K562 (cell line): ENCODE data around the gene ATF6B. TPM values are rescaled to one million over a fixed set of nuclear protein-coding genes. Genes with fewer than 3 reads are reported as not detected.

Experiments used
- GATAD2A ChIP-seq: fragments of 450-650 bp; IDR thresholded peaks from 2 replicates; pipeline ENCODE4 v1.6.1; 2017
- MYBL2 ChIP-seq, 2 experiments: fragments of 450-650 bp in 1 of 2; sonication (generic) in 1 of 2; formaldehyde crosslinking in 1 of 2; IDR thresholded peaks; 2 replicates each; pipeline versions ENCODE4 v1.6.1 to v1.8.1; 2017 to 2022; ENCODE audit warnings: borderline replicate concordance in 1 of 2, inconsistent platforms in 1 of 2, low read depth in 1 of 2, mild to moderate bottlenecking in 1 of 2, missing genetic modification reagents in 1 of 2, moderate library complexity in 1 of 2
- RBFOX2 ChIP-seq: fragments of 200-400 bp; formaldehyde crosslinking; IDR thresholded peaks from 2 replicates; pipeline ENCODE4 v1.6.1; 2017; ENCODE audit warnings: low read depth, mild to moderate bottlenecking, low read length, moderate library complexity
- RNF2 ChIP-seq: sonication (generic); IDR thresholded peaks from 2 replicates; pipeline ENCODE4 v1.6.1; 2016
- SMARCC2 ChIP-seq: fragments of 450-650 bp; IDR thresholded peaks from 2 replicates; pipeline ENCODE4 v1.6.1; 2017; ENCODE audit warnings: antibody characterized with exemption, moderate library complexity, mild to moderate bottlenecking, low read depth
- ZNF57 ChIP-seq: fragments of 450-650 bp; formaldehyde crosslinking; IDR thresholded peaks from 2 replicates; pipeline ENCODE4 v1.4.0; 2020; ENCODE audit warnings: mild to moderate bottlenecking, moderate library complexity
- polyA plus RNA-seq, 8 experiments: library from polyadenylated mRNA; depleted of rRNA in 4 of 8; stranded (reverse) in 5 of 8; unstranded in 3 of 8; fragments of >200 nt; fragmentation: Nextera tagmentation in 2 of 8; fragmentation: Illumina TruSeq in 1 of 8; extraction: Ambion mirVana in 2 of 8; extraction: Trizol in 1 of 8; gene quantifications; 2 replicates each; pipeline versions ENCODE4 v1.2.1 to v1.2.3, GENCODE V29; 2011 to 2014; ENCODE audit warnings: inconsistent platforms in 1 of 8, missing spikeins in 1 of 8
- total RNA-seq, 7 experiments: library from RNA; depleted of rRNA in 6 of 7; stranded (reverse); fragments of >200 nt in 6 of 7; fragmentation: Illumina TruSeq in 2 of 7; extraction: Trizol in 2 of 7; gene quantifications; 2 replicates each; pipeline versions ENCODE4 v1.2.1 to v1.2.3, GENCODE V29; 2011 to 2021; ENCODE audit warnings: low replicate concordance in 1 of 7
- TF ChIP-seq, protein P1 (sequence below): fragments of 250-450 bp; sonication (Bioruptor Pico); IDR thresholded peaks from 2 replicates; pipeline ENCODE4 v1.4.0; 2020
- TF ChIP-seq, protein P2 (sequence below): sonication (generic); formaldehyde crosslinking; IDR thresholded peaks from 2 replicates; pipeline ENCODE4 v1.8.1; 2023; ENCODE audit warnings: mild to moderate bottlenecking, missing genetic modification reagents
- TF ChIP-seq, protein P3 (sequence below), 2 experiments: IDR thresholded peaks; 2 replicates each; pipeline ENCODE4 v1.6.1; 2011; ENCODE audit warnings: borderline replicate concordance in 1 of 2, control low read depth in 1 of 2, low read depth in 1 of 2, low read length in 1 of 2, mild to moderate bottlenecking in 1 of 2, mixed read lengths in 1 of 2, moderate library complexity in 1 of 2; ENCODE audit not compliant: insufficient read depth in 1 of 2, insufficient read length in 1 of 2, poor library complexity in 1 of 2, severe bottlenecking in 1 of 2; ENCODE audit errors: extremely low read depth in 1 of 2
- TF ChIP-seq, protein P4 (sequence below), 3 experiments: IDR thresholded peaks in 2 of 3; conservative IDR thresholded peaks in 1 of 3; 2 replicates each; pipeline ENCODE4 v1.5.1; 2011 to 2012; ENCODE audit warnings: low read length in 3 of 3, mild to moderate bottlenecking in 3 of 3, control low read depth in 2 of 3, improper control_type of control experiment in 1 of 3, inconsistent platforms in 1 of 3, low read depth in 1 of 3, mixed read lengths in 1 of 3, moderate library complexity in 1 of 3; ENCODE audit not compliant: insufficient read depth in 2 of 3
- TF ChIP-seq, protein P5 (sequence below), 2 experiments: IDR thresholded peaks in 1 of 2; conservative IDR thresholded peaks in 1 of 2; 2 replicates each; pipeline ENCODE4 v1.6.1; 2016; ENCODE audit warnings: low read depth in 2 of 2, mild to moderate bottlenecking in 1 of 2, missing compliant biosample characterization in 1 of 2, missing genetic modification characterization in 1 of 2, moderate library complexity in 1 of 2

ATF6B gene
- total and polyA plus RNA-seq, 9 of the 15 experiments (the other 6 are each of a cell fraction or from before 2014, with no cell fraction given) = 20.7 to 131 (median 31.7) TPM

DNA sequence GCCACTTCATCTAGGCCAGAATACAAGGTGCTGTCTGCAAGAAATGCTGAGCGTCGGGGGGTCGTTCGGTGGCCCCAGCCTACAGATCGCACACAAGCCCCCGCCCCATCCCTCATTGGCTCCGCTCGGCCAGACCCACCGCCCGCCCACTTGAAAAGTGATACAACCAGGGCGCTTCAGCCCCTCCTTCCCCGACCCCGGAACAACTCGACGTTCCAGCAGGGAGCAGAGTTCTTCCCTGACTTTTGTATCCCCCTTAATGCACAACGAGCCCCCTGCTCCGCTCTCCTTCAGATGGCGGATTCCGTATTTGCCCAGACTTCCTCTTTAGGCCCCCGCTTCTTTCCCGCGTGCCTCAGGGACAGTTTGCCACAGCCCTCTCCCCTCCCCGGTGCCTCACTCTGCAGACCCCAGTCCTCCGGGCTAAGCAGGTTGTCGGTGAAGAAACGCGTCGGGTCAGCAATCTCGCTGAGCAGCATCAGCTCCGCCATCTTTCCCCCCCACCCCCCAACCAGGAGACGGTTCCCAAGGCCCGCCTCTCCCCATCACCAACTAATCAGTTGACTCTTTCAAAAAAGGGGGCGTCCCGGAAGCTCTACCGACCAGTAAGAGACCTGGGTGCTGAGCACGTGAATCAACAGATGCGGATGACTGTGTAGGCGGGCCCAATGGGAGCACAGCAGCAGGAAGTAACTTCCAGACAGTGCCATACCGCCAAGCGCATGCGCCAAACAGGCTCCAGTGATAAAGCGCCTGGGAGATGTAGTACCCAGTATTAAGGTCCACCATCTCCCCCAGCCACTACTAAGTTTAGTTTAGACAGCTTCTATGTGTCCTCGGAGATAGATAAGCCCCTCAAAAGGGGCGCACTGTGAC, at the start of gene ATF6B (continued):
- TF ChIP-seq, protein P1, sequence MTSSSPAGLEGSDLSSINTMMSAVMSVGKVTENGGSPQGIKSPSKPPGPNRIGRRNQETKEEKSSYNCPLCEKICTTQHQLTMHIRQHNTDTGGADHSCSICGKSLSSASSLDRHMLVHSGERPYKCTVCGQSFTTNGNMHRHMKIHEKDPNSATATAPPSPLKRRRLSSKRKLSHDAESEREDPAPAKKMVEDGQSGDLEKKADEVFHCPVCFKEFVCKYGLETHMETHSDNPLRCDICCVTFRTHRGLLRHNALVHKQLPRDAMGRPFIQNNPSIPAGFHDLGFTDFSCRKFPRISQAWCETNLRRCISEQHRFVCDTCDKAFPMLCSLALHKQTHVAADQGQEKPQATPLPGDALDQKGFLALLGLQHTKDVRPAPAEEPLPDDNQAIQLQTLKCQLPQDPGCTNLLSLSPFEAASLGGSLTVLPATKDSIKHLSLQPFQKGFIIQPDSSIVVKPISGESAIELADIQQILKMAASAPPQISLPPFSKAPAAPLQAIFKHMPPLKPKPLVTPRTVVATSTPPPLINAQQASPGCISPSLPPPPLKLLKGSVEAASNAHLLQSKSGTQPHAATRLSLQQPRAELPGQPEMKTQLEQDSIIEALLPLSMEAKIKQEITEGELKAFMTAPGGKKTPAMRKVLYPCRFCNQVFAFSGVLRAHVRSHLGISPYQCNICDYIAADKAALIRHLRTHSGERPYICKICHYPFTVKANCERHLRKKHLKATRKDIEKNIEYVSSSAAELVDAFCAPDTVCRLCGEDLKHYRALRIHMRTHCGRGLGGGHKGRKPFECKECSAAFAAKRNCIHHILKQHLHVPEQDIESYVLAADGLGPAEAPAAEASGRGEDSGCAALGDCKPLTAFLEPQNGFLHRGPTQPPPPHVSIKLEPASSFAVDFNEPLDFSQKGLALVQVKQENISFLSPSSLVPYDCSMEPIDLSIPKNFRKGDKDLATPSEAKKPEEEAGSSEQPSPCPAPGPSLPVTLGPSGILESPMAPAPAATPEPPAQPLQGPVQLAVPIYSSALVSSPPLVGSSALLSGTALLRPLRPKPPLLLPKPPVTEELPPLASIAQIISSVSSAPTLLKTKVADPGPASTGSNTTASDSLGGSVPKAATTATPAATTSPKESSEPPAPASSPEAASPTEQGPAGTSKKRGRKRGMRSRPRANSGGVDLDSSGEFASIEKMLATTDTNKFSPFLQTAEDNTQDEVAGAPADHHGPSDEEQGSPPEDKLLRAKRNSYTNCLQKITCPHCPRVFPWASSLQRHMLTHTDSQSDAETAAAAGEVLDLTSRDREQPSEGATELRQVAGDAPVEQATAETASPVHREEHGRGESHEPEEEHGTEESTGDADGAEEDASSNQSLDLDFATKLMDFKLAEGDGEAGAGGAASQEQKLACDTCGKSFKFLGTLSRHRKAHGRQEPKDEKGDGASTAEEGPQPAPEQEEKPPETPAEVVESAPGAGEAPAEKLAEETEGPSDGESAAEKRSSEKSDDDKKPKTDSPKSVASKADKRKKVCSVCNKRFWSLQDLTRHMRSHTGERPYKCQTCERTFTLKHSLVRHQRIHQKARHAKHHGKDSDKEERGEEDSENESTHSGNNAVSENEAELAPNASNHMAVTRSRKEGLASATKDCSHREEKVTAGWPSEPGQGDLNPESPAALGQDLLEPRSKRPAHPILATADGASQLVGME (CRISPR knock-in tag) = no peak
- TF ChIP-seq, protein P2, sequence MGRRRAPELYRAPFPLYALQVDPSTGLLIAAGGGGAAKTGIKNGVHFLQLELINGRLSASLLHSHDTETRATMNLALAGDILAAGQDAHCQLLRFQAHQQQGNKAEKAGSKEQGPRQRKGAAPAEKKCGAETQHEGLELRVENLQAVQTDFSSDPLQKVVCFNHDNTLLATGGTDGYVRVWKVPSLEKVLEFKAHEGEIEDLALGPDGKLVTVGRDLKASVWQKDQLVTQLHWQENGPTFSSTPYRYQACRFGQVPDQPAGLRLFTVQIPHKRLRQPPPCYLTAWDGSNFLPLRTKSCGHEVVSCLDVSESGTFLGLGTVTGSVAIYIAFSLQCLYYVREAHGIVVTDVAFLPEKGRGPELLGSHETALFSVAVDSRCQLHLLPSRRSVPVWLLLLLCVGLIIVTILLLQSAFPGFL (CRISPR knock-in tag) = no peak
- TF ChIP-seq GATAD2A (no peak), SMARCC2 (0 out of 2 replicates have a peak, but pooled peaks have one; percentile 21), RBFOX2 (peak; percentile 81), RNF2 (no peak), ZNF57 (CRISPR knock-in tag) (no peak), MYBL2 (IDR thresholded peaks at IDR 0.05; ENCODE audit: low read depth) (peak; percentile 65), MYBL2 (CRISPR knock-in tag; IDR thresholded peaks at IDR 0.05; ENCODE audit: borderline replicate concordance) (no peak)
- TF ChIP-seq, protein P3, sequence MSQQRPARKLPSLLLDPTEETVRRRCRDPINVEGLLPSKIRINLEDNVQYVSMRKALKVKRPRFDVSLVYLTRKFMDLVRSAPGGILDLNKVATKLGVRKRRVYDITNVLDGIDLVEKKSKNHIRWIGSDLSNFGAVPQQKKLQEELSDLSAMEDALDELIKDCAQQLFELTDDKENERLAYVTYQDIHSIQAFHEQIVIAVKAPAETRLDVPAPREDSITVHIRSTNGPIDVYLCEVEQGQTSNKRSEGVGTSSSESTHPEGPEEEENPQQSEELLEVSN (IDR thresholded peaks at IDR 0.05; ENCODE audit: borderline replicate concordance in 1 of 2, extremely low read depth in 1 of 2, insufficient read depth in 1 of 2, insufficient read length in 1 of 2, low read depth in 1 of 2, low read length in 1 of 2, poor library complexity in 1 of 2, severe bottlenecking in 1 of 2) = peak in 1 of 2 experiments; percentile 11
- TF ChIP-seq, protein P4, sequence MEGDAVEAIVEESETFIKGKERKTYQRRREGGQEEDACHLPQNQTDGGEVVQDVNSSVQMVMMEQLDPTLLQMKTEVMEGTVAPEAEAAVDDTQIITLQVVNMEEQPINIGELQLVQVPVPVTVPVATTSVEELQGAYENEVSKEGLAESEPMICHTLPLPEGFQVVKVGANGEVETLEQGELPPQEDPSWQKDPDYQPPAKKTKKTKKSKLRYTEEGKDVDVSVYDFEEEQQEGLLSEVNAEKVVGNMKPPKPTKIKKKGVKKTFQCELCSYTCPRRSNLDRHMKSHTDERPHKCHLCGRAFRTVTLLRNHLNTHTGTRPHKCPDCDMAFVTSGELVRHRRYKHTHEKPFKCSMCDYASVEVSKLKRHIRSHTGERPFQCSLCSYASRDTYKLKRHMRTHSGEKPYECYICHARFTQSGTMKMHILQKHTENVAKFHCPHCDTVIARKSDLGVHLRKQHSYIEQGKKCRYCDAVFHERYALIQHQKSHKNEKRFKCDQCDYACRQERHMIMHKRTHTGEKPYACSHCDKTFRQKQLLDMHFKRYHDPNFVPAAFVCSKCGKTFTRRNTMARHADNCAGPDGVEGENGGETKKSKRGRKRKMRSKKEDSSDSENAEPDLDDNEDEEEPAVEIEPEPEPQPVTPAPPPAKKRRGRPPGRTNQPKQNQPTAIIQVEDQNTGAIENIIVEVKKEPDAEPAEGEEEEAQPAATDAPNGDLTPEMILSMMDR (IDR thresholded peaks at IDR 0.05 in 2 of 3, conservative IDR thresholded peaks at IDR 0.05 in 1 of 3; ENCODE audit: insufficient read depth in 2 of 3, low read depth in 1 of 3, low read length in 3 of 3) = no peak
- TF ChIP-seq, protein P5, sequence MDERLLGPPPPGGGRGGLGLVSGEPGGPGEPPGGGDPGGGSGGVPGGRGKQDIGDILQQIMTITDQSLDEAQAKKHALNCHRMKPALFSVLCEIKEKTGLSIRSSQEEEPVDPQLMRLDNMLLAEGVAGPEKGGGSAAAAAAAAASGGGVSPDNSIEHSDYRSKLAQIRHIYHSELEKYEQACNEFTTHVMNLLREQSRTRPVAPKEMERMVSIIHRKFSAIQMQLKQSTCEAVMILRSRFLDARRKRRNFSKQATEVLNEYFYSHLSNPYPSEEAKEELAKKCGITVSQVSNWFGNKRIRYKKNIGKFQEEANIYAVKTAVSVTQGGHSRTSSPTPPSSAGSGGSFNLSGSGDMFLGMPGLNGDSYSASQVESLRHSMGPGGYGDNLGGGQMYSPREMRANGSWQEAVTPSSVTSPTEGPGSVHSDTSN (CRISPR knock-in tag; IDR thresholded peaks at IDR 0.05; ENCODE audit: low read depth) = no peak
- TF ChIP-seq, protein P5 (tag; conservative IDR thresholded peaks at IDR 0.05; ENCODE audit: low read depth) = no peak
